Activated CD8-positive, alpha-beta memory T cell treated with anti-CD3 and anti-CD28 coated beads for 4 hours (primary cell): ENCODE measurements around the gene GPR158.
"Not testable (repeated sequence)": the region's sequence is repeated elsewhere in the genome, so short reads cannot be mapped to it uniquely, and the experiment has no call there.

Experiments
- DNase-seq, 2 donors: peaks; one replicate each; pipeline ENCODE4 v3.0.0-alpha.2; 2020; ENCODE audit warnings: low read depth in 2 of 2

The GPR158 gene, protein sequence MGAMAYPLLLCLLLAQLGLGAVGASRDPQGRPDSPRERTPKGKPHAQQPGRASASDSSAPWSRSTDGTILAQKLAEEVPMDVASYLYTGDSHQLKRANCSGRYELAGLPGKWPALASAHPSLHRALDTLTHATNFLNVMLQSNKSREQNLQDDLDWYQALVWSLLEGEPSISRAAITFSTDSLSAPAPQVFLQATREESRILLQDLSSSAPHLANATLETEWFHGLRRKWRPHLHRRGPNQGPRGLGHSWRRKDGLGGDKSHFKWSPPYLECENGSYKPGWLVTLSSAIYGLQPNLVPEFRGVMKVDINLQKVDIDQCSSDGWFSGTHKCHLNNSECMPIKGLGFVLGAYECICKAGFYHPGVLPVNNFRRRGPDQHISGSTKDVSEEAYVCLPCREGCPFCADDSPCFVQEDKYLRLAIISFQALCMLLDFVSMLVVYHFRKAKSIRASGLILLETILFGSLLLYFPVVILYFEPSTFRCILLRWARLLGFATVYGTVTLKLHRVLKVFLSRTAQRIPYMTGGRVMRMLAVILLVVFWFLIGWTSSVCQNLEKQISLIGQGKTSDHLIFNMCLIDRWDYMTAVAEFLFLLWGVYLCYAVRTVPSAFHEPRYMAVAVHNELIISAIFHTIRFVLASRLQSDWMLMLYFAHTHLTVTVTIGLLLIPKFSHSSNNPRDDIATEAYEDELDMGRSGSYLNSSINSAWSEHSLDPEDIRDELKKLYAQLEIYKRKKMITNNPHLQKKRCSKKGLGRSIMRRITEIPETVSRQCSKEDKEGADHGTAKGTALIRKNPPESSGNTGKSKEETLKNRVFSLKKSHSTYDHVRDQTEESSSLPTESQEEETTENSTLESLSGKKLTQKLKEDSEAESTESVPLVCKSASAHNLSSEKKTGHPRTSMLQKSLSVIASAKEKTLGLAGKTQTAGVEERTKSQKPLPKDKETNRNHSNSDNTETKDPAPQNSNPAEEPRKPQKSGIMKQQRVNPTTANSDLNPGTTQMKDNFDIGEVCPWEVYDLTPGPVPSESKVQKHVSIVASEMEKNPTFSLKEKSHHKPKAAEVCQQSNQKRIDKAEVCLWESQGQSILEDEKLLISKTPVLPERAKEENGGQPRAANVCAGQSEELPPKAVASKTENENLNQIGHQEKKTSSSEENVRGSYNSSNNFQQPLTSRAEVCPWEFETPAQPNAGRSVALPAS (N-terminal part only)

DNA sequence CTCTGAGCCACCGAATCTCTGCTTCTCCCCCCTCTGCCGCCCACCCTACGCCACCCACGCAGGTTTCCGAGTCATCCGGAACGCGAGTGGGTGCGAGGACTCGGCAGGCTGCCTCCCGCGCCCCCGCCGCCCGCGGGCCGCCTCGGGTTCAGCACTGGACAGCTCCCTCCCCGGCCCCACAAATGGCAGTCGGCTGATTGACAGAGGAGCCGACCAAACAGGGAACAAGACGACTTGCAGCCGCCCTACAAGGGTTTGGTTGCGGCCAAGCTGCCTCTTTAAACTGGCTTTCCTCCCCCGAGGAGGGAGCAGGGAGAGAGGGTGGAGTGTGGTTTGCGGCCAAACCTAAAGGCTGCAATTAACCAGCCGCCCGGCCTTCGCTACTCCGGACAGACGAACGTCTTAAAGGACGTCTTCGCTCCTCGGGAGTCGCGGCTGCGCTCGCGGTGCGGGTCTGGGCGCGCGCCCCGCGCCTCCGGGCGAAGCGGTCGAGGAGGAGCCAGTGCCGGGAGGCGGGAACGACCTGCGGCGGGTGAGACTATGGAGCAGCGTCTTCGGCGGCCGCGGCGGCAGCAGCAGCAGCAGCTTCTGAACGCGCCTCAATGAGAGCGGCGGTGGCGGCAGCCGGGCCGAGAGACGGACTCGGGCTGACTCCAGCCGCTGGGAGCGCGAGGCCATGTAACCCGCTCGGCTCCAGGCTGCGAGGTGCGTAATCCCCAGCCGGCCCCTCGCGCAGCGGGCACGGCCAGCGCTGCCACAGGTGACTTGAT lies at the start of gene GPR158:
Gene GPR158, plus strand, starts transcription at position 541 of the 770 bp plus-strand sequence. CDS start 420 bp downstream, outside the sequence.
- DNase-seq: peak in 1 of 2 donors; percentile 3

DNA sequence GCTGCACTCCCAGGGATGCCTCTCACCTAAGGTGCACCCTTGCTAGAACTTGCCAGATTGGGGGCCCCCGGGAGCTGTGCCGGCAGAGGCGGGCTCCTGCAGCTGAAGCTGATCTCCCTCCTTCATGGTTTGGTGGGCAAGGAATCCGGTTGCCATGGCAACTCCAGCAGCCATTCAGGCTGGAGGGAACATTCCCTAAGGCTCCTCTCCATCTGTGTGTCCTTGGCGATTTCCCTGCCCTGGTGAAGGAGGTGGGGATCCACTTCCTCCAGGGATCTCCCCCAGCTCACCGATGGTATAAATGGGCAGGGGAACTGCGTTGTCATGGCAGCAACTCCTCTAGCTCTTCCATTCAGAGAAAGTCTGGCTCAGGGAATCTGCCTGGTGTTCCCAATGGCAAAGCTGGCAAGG lies 49.6 kb upstream of the GPR158 start:
- DNase-seq: no peak

DNA sequence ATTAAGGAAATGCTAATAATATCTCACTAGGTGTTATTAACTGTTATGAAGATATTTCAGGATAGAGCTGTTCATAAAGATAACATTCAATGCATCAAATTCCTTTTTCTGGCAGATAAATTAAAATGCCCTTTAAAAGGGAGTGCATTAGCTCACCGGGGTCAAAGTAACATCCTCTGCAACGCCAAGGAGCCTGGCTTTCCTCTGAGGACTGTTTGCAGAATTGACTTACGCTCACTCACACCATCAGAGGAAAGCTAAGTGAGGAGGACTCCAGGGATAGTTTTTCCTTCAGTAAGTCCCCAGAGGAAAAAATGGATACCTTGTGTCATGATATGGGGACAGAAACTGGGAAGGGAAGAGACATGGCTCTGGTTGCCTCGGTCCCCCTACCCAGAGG lies 45.2 kb upstream of the GPR158 start:
- DNase-seq: no peak

DNA sequence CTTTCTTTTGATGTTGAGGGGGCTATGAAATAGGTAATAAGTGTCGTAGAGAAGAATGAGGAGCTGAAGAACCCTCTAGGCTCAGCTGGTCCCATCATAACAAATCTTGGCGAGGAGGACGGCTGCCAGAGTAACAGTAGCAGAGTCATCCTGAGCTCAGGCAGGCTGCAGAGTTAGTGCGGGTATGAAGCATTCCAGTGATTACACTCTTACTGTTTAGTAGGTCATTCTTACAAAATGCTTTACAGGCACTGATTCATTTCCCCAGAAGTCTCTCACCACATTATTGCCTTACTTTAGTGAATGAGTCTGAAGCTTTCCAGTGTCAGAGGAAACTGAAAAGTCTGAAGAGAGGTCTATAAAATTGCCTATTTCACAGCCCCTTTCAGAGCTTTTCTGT lies 43.9 kb upstream of the GPR158 start:
- DNase-seq: no peak

DNA sequence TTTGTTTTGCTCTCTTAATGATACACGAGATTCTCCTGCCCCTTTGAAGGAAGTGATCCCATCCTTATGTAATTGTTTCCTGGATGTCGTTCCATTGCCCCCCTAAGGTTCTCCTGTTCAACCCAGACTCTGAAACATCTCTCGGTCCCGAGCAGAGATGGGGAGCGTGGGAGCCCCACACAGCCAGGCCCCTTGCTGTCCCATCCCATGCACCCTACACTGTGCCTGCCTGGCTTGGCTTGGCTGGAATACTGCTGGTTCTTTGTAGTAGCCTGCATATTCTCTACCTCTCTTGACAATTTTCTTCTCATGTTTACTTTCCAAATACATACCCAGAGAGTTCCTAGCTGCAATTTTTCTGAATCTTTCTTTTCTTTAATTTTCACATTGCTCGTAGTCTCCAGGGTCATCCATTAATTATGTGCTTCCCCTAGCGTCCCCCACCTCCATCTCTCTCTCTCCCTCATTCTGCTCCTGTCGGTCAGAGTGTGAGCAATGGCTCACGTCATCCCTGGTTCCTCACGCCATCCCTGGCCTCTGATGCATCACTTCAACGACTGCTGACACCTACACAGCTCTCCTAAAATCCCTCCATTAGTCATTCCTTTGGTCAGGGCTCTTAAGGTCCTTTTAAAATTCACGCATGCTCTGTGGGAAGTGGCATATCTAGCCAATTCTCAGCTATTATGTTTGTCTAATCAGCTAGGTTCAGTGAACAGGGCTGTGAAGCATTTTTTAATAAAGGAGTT lies 32.5 kb upstream of the GPR158 start:
- no peak for DNase-seq

DNA sequence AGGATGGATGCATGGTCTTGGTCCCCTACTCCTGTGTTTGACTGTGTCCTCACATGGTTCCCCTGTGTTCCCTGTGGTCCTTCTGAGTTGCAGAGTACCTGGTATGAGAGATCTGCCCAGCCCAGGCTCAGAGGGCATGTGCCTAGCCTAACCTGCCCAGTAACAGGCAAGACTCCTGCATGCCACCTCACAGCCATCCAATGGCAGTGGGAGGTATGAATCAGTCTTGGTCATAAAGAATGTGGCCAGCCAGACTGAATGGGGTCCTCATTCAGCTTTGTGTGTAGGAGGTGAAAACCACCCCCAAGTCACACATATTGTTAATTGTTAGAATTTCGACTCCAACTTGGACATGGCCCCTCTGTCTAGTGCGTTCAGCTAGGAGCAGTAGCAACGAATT lies 17.2 kb upstream of the GPR158 start:
- no peak for DNase-seq

DNA sequence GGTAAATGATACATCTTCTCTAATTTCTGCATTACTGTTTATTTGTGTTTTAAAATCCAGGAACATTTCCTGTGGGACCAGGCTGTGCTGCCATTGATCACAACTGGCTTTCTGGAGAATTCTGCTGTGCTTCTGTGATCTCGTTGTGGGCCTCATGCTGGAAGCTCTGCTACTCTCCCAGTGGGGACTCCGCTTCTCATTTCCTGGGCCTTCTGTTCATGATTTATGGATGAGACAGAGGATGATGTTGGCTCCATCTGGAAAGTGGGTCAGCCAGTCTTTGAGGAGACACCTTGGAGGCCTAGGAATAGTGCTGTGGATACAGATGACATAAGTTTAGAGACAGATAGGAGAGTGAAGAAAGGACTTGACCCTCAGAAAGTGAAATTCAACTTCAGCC lies 15.2 kb upstream of the GPR158 start:
- DNase-seq: no peak

DNA sequence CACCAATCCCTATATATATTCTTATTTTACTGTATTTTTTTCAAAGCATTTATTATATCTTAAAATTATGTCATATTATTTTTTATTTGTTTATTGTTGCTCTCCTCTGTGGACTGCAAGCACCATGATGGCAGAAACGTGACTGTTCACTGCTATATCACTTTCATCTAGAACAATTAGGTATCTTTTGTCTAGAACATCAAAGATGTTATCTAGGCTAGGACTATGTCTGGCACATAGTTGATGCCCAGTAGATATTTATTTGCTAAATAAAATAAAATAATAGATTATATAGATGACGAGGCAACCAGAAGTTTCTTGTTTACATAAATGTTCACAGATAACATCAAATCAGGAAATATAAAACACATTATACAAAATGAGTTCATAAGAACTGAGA lies 12.4 kb upstream of the GPR158 start:
- no peak for DNase-seq

DNA sequence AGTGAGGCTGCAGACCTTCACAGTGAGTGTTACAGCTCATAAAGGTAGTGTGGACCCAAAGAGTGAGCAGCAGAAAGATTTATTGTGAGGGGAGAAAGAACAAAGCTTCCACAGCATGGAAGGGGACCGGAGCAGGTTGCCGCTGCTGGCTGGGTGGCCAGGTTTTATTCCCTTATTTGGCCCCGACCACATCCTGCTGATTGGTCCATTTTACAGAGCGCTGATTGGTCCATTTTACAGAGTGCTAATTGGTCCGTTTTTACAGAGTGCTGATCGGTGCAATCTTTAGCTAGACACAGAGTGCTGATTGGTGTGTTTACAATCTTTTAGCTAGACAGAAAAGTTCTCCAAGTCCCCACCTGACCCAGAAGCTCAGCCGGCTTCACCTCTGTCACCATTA lies 11.3 kb upstream of the GPR158 start:
- not testable (repeated sequence) for DNase-seq

DNA sequence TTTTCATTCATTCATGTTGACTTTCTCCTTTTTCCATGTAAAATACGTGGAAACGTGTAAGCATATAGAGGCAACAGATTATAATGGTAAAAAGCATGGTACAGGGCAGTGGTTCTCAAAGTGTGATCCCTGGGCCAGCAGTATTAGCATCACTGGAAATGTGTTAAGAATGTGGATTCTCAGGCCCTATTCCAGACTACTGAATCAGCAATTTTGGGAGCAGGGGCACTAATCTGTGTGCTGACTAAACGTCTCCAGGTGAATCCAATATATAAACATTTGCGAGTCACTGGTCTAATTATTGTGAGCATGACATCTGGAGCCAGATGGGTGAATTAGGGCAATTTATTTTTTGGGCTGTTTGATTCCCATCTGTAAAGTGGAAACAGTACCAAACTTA lies 5.1 kb upstream of the GPR158 start:
- DNase-seq: no peak

DNA sequence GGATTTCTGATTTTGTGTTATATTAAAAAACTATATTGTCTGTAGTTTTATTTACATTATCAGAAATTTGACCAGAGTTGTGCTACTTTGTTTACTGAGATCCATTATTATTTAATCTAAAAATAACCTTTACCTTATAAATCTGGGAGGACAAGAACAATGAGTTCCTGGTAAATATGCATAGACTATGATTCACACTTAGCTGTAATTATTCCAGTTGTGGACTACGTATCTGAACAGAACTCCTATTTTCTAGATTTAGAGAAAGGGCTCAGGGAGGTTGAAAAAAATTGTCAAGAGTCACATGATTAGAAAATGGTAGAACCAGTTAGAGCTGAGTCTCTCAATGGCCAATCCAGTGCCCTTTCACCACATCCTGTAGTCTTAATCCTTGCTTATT lies 4.2 kb upstream of the GPR158 start:
- no peak for DNase-seq

DNA sequence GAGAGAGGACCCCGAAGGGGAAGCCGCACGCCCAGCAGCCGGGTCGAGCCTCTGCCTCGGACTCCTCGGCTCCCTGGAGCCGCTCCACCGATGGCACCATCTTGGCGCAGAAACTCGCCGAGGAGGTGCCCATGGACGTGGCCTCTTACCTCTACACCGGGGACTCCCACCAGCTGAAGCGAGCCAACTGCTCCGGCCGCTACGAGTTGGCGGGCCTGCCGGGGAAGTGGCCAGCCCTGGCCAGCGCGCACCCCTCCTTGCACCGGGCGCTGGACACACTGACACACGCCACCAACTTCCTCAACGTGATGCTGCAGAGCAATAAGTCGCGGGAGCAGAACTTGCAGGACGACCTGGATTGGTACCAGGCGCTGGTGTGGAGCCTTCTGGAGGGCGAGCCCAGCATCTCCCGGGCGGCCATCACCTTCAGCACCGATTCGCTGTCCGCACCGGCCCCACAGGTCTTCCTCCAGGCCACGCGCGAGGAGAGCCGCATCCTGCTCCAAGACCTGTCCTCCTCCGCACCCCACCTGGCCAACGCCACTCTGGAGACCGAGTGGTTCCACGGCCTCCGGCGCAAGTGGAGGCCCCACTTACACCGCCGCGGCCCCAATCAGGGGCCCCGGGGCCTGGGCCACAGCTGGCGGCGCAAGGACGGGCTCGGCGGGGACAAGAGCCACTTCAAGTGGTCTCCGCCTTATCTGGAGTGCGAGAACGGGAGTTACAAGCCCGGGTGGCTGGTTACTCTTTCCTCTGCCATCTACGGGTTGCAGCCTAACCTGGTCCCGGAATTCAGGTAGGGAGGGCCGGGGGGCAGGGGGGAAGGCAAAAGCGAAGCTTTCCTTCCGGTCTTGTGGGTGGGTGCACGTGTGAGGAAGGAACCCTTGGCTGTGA lies 973 bp downstream of the GPR158 start:
- no peak for DNase-seq

DNA sequence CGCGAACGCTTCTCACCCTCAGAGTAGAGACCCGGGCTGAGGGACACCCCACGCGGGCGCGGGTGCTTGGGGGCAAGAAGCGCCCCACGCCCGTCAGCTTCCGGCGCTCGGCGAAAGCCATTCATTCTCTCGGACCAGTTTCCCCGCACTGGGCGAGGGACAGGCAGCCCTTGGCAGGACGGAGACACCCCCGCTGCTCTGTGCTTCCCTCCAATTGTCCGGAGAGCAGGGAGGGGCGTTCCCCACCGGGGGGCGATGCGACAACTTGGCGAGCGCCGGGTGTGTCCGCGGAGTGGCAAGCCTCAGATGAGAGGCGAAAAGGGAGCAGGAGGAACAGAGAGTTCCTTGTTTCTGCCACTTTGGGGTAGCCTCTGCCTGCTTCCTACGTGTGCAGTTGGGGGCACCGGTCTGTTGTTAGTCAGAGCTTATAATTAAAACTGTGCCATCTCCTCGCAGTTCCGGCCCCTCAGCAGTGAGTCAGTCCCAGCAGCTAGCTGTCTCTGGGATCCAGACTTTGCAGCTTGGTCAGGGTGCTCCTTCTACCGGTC lies 1.7 kb downstream of the GPR158 start:
- DNase-seq: no peak

DNA sequence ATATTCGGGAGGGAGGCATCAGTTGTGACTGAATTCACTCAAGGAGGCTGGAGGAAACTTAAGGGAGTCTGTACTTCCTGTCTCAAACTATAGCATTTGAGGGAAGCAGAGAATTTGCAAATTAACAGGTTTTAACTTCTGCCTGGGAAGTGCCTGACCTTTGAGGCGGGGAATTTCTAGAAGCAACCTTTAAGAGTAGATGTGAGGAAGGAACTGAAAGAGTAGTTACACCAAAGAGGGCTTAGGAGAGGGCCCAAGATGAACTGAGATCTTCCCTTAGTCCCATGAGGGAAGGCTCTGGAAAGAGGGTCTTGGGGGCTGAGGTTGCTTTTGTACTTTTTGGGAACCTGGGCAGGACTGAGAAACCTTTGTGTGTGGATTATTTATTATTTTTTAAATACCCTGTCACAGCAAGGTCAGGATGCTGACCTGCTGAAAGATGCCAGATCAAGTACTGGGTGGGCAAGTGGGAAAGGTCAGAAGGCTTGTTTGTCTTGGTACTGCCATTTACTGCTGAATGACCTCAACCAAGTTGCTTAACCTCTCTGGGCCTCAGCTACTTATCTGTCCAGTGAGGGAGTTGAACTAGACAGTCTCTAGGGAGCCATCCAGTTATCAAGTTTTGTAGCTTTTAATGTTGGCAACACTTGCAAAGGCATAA lies 2.4 kb downstream of the GPR158 start:
- DNase-seq: no peak

DNA sequence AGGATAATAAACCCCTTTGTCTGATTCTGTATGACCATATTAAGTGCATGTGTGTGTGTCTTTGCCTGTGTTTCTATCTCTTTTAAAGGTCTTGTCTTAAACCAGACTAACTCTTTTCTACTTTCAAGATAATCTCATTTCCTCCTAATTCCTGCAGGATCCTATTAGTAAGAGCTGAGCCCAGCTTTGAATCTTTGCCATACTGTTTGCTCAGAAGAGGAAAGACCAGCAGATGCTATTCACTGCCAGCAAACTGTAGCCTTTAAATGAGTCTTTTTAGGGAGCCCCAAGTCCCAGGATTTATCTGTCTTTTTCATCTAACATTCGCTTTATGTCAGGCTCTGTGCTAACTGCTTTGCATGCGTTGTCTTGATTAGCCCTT lies 2.9 kb downstream of the GPR158 start:
- no peak for DNase-seq

DNA sequence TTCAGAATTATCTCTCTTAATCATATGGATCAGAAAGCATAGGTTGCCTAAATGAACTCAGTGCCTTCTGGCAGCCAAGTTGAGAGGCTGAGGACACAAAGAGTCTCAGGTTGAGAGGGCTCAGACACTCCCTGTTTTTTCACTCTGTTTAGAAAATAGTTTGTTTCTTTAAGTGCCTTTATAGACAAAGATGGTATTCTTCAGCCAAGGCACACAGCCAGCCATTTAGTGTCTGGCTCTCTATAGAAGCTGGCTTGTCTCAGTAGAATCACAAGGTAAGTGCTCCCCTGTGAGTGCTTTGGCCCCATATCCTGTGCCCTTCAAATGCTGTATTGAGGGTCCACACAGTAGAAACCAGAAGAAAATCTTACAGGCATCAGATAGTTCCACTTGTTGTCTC lies 3.6 kb downstream of the GPR158 start:
- DNase-seq: no peak

DNA sequence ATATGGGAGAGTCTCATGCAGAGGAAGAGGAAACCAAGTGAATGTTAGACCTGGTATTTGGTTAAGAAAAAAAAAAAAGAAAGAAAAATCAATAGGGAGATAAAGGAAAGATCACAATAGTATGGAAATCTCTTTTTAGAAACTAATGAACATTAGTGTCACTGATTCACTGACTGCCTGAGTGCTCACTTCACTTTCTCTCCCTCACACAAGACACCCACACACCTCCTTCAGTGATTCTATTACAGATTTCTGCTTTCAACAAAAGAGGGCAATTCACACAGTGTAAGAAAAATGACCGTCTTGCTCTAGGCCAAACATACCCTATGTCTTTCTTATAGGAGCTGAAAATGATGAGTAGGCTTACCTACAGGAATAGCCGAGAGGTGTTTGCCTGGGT lies 6.0 kb downstream of the GPR158 start:
- no peak for DNase-seq

DNA sequence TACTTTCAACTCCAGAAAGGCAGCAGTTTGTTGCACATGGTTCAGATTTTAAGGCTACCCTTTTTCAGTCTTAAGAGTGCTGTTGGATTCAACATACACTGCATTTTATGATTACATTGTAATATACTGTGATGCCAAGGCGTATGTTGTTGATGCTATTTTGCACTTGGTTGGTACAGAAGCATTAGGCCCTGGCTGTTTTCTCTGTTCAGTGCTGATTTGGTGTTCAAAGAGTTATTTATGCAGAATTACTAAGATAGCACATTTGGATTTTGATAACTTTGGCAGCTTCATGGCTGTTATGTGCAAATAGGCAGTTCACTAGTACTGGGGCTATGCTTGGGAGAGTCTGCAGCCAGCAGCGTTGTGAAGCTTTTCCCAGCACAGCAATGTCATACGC lies 7.8 kb downstream of the GPR158 start:
- DNase-seq: no peak
